Measurements from ENCODE around the gene PLET1. TPM values are rescaled to one million over a fixed set of nuclear protein-coding genes. Genes with fewer than 3 reads are reported as not detected.
A peak's percentile ranks its signal among the peaks of the same experiment; 100 is the strongest.

PLET1 gene
- total RNA-seq, 1 donor from 2014 or later = not detected

DNA sequence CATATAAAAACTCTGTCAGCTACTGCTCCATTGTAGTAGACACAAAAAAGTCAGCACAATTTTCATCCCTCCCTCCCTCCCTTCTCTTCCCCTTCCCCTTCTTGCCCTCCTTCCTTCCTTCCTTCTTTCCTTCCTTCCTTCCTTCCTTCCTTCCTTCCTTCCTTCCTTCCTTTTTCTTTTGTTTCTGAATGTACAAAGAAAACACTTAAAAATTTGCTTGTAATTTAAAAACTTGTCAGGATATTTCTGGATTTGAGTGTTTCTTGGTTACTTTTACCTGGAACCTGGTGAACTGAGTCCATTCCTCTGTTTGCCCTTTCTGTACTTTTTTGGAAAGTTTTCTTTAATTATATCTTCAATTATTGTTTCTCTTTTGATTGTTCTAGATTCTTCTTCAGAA lies 31.5 kb upstream of the PLET1 start:
- H3K27me3 Mint-ChIP-seq (ENCODE audit: unreplicated experiment) = peaks cover 5% of the 10 kb centered on the region

DNA sequence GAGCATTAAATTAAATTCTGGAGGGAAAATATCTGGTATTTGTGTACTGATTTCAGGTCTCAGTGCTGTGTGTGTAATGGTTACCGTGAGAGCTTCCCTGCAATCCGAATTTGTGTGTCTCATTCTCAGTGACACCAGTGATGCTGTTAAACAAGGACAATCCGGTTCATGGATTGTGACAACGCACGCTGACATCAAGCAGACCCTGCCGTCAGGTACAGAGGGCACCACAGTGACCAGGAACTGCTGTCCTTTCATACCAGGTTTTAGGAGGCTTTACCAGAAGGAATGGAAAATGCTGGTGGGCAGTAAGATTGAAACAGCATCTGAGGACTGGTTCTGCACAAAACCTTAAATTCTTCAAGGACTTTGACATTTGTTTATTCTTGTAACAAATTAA lies 30.5 kb upstream of the PLET1 start:
- no peak for DNase-seq
- peaks cover 11% of the 10 kb centered on the region for H3K4me1 Mint-ChIP-seq (ENCODE audit: low read depth, unreplicated experiment)
- no peak overlapping the region for H3K27ac Mint-ChIP-seq (ENCODE audit: unreplicated experiment)
- H3K27me3 Mint-ChIP-seq (ENCODE audit: unreplicated experiment) = peaks cover 3% of the 10 kb centered on the region
- H3K9me3 Mint-ChIP-seq (ENCODE audit: unreplicated experiment) = peaks cover 2% of the 10 kb centered on the region
- H3K4me3 Mint-ChIP-seq (ENCODE audit: unreplicated experiment) = peak overlapping the region; percentile 5
- H3K36me3 Mint-ChIP-seq (ENCODE audit: unreplicated experiment) = no peaks in the 10 kb centered on the region
- TF ChIP-seq, protein P1, sequence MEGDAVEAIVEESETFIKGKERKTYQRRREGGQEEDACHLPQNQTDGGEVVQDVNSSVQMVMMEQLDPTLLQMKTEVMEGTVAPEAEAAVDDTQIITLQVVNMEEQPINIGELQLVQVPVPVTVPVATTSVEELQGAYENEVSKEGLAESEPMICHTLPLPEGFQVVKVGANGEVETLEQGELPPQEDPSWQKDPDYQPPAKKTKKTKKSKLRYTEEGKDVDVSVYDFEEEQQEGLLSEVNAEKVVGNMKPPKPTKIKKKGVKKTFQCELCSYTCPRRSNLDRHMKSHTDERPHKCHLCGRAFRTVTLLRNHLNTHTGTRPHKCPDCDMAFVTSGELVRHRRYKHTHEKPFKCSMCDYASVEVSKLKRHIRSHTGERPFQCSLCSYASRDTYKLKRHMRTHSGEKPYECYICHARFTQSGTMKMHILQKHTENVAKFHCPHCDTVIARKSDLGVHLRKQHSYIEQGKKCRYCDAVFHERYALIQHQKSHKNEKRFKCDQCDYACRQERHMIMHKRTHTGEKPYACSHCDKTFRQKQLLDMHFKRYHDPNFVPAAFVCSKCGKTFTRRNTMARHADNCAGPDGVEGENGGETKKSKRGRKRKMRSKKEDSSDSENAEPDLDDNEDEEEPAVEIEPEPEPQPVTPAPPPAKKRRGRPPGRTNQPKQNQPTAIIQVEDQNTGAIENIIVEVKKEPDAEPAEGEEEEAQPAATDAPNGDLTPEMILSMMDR (IDR thresholded peaks at IDR 0.05; ENCODE audit: partially characterized antibody, unreplicated experiment) = no peak

More for the DNA sequence above, 31.5 kb upstream of the PLET1 start:
- Mint-ChIP-seq H3K9me3 (ENCODE audit: unreplicated experiment) (peaks cover 2% of the 10 kb centered on the region), H3K36me3 (ENCODE audit: unreplicated experiment) (peaks cover 5% of the 10 kb centered on the region), H3K4me3 (ENCODE audit: unreplicated experiment) (no peak overlapping the region), H3K4me1 (ENCODE audit: low read depth, unreplicated experiment) (peaks cover 11% of the 10 kb centered on the region), H3K27ac (ENCODE audit: unreplicated experiment) (no peak overlapping the region)
- TF ChIP-seq, protein P1 (IDR thresholded peaks at IDR 0.05; ENCODE audit: partially characterized antibody, unreplicated experiment) = no peak
- no peak for DNase-seq

DNA sequence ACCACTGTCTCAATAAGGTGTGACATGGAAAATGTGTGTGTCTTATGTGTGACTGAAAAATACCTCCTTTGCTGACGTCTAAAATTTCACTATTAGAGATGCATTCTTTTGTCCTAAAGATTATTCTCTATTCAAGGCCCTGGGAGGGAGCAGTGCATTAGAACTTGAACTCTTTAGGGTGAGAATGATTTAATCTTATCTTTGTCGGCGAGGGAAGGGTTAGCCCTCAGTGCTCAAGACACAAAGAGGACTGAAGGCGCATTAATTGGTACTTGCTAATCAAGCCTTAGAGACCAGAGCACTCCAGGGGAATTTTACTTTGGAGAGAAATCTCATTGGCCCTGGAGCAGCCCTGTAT lies 29.8 kb upstream of the PLET1 start:
- Mint-ChIP-seq H3K36me3 (ENCODE audit: unreplicated experiment) (no peaks in the 10 kb centered on the region), H3K9me3 (ENCODE audit: unreplicated experiment) (peaks cover 2% of the 10 kb centered on the region), H3K27ac (ENCODE audit: unreplicated experiment) (no peak overlapping the region), H3K27me3 (ENCODE audit: unreplicated experiment) (no peaks in the 10 kb centered on the region), H3K4me3 (ENCODE audit: unreplicated experiment) (peak overlapping the region; percentile 57), H3K4me1 (ENCODE audit: low read depth, unreplicated experiment) (peaks cover 11% of the 10 kb centered on the region)
- TF ChIP-seq, protein P1 (IDR thresholded peaks at IDR 0.05; ENCODE audit: partially characterized antibody, unreplicated experiment) = no peak
- DNase-seq = no peak

DNA sequence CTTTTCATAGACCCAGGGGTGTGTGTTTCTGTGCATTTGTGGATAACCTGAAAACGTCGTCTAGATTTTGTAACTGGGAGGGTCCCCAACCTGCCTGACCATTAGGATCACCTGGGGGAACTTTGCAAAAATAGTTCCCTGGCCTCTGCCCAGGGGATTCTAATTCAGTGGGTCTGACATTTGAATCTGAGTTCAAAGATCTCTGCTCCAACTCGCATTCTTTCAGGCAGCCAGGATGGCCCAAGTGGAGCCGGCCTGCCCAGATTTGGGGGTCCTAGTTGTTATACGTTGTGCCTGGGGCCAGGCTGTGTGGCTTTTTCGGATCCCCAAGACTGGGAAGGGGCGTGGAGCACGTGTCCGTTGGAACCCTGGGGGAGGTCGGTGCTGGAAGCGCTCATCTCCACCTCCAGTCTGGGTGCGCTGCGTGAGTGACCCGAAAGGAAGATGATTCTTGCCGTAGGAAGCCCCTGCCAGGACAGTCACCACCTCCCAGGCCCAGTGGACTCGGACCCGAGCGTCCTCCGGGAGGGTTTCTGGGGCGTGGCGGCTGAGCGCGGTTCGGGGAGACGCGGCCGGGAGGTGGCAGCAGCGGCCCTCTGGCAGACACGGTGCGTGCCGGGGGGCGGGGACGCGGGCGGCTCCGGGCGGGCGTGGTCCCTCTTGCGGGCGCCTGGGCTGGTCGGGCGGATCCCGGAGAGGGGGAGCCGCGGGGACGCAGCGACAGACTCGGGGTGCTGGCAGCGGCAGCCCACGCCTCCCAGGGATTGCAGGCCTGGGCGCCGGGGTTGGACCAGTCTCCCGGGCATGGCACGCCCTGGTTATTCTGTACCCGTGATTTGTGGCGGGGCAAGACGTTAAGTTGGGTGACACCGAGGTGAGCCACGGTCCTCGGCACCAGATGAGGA lies 29.2 kb upstream of the PLET1 start:
- H3K36me3 Mint-ChIP-seq (ENCODE audit: unreplicated experiment) = no peaks in the 10 kb centered on the region
- peaks cover 2% of the 10 kb centered on the region for H3K9me3 Mint-ChIP-seq (ENCODE audit: unreplicated experiment)
- H3K4me1 Mint-ChIP-seq (ENCODE audit: low read depth, unreplicated experiment) = peaks cover 11% of the 10 kb centered on the region
- H3K27me3 Mint-ChIP-seq (ENCODE audit: unreplicated experiment) = no peaks in the 10 kb centered on the region
- DNase-seq = peak; percentile 92
- TF ChIP-seq, protein P1 (IDR thresholded peaks at IDR 0.05; ENCODE audit: partially characterized antibody, unreplicated experiment) = peak; percentile 61
- no peak overlapping the region for H3K27ac Mint-ChIP-seq (ENCODE audit: unreplicated experiment)
- peak overlapping the region; percentile 87 for H3K4me3 Mint-ChIP-seq (ENCODE audit: unreplicated experiment)

DNA sequence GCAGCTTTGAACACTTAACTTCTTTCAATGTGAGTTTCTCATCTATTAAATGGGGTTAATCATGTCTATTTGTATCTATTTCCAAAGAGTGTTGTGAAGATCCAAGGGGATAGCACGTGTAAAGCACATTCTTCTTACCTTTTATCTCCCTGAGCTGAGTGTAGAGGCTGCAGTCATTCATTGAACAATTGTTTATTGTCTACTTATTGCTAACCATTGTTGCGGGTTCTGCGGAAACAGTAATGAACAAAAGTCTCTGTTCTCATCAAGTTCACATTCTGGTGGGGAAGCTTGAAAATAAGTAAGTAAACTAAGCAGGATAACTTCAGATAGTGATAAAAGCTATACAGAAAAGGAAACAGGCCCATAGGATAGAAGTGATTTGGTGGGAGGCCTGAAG lies 27.4 kb upstream of the PLET1 start:
- Mint-ChIP-seq H3K4me3 (ENCODE audit: unreplicated experiment) (peak overlapping the region; percentile 6), H3K9me3 (ENCODE audit: unreplicated experiment) (peaks cover 2% of the 10 kb centered on the region)

More for the DNA sequence above, 27.4 kb upstream of the PLET1 start:
- H3K27ac Mint-ChIP-seq (ENCODE audit: unreplicated experiment) = no peak overlapping the region
- DNase-seq = no peak
- H3K36me3 Mint-ChIP-seq (ENCODE audit: unreplicated experiment) = no peaks in the 10 kb centered on the region
- H3K4me1 Mint-ChIP-seq (ENCODE audit: low read depth, unreplicated experiment) = peaks cover 11% of the 10 kb centered on the region
- no peaks in the 10 kb centered on the region for H3K27me3 Mint-ChIP-seq (ENCODE audit: unreplicated experiment)
- TF ChIP-seq, protein P1 (IDR thresholded peaks at IDR 0.05; ENCODE audit: partially characterized antibody, unreplicated experiment) = no peak

Data from glutamatergic neuron (in vitro differentiated cells).